Activated naive CD8-positive, alpha-beta T cell treated with anti-CD3 and anti-CD28 coated beads, Interleukin-2, amount 50 U/mL, for 16 hours (primary cell): Measurements from ENCODE around the gene TAF1C.

Source experiments
- DNase-seq: peaks from one replicate; pipeline ENCODE4 v3.0.0-alpha.2; 2020; ENCODE audit warnings: low read depth, low spot score

The TAF1C gene

DNA sequence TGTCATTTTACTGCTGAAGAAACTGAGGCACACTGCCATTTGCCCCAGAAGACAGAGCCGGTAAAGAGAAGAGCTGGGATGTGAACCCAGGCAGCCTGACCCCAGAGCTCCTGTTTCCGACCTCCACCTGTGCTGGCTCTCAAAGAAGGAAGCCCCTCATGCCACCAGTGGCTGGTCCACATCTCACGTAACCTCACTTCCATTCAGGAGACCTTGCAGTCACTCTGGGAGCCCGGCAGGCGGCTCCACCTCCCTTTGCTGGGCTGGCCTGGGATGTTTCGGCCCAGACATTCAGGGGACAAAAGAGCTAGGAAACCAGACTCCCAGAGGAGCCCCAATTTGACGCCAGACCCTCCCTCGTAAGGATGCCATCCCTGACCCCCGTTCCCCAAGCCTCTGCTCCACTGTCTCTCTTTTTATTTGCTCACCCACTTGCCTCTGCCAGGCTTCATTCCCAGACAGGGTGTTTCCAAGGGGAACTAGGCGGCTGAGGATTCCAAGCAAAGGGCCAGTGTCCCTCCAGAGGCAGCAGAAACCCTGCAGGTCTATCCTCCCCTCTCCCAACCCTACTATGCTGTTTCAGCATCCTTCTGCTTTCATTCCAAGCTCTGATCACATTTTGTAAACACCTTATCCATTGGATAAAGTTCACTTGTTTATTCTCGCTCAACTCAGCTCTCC, 2.8 kb downstream of the TAF1C start:
- DNase-seq, result no peak

- DNase-seq, result no peak
These were observed 3.3 kb downstream of the TAF1C start for GRCh38 chr16:84183572-84183875.

DNA sequence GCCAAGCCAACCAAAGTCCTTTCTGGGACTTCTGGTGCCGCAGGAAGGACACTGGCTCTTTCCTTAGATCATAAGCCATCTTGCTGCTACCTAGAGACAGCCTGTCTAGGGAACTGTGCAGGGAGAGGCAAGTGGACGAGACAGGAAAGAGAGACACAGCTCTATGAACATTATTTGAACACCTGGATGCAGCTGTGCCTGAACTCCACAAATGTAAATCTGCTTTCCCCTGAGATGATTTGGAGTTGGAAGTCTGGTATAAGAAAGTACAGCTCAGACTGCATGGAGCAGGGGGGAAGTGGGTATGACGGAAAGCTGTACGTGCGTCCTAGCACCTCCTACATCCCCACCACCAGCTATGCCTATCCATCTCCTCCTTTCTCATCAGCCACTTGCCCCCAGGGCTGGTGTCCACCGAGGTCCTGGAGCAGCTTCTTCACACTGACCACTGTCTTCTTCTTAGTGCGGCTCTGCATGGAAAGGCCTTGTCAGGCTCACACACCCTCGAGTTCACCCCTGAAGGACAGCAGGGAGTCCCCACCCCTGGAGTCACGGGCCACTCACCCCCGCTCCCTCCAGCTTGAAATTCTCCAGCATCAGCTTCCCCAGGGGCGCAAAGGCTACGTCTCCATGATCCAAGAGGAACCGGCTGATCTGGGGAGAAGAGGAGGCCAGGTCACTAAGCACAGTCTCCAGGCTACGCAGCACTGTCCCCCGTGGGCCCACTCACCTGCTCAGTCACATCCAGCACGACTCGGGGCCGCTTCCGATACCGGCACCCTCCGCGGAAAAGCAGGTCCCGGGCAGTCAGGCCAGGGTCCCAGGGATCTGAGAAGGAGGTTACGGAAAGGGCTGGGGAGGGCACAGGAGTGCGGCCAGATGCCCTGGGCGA, 3.9 kb downstream of the TAF1C start:
- no peak for DNase-seq

DNA sequence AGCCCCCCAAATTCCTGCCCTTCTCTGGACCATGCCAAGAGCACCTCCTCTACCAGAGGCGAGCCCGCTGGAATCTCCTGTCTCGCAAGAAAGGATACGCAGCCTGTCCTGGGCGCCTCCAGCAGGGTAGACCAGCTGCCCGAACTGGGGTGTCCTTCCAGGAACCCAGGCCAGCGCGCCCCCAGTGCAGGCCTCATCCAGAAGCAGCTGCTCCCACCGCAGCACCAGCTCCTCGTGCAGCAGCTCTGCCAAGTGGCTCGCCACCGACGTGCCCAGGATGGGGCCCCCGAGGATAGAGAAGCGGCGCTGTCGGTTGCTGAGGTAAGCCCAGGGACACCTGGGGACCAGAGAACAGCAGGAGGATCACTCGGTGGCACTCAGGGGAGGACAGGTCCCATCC, 4.8 kb downstream of the TAF1C start:
- no peak for DNase-seq

DNA sequence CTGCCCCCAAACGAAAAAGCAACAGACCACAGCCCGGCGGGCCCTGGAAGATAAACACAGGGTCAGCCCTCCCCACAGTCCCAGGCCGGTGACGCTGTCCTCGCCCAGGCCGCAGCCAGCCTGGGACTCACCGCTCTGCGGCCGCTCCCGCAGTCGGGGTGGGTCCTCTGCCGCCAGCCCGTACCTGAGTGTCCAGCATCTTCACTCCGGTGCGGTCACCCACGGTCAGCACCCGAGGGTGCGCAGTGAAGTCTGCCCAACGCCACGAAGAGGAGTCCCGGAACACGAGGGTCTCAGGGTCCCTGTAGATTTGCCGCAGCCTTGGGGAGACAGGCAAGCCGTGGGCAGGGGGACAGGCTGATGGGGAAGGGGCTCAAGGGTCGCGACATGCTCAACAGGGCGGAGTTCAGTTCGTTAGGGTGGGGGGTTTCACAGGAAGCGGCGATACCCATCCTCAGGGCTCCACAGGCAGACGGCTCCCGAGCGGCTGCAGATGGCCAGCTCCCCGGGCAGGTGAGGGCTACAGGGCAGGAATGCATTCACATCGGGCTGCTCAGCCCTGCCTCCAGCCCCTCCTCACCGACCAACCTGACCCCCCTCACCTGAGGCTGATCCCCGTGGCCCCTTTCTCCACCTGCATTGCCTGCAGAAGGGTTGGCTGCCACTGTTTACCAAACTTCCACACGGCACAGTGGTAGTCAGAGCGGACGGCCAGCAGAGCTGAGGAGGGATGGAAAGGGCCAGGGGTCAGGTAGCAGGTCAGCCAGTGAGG, 5.5 kb downstream of the TAF1C start:
- no peak for DNase-seq

DNA sequence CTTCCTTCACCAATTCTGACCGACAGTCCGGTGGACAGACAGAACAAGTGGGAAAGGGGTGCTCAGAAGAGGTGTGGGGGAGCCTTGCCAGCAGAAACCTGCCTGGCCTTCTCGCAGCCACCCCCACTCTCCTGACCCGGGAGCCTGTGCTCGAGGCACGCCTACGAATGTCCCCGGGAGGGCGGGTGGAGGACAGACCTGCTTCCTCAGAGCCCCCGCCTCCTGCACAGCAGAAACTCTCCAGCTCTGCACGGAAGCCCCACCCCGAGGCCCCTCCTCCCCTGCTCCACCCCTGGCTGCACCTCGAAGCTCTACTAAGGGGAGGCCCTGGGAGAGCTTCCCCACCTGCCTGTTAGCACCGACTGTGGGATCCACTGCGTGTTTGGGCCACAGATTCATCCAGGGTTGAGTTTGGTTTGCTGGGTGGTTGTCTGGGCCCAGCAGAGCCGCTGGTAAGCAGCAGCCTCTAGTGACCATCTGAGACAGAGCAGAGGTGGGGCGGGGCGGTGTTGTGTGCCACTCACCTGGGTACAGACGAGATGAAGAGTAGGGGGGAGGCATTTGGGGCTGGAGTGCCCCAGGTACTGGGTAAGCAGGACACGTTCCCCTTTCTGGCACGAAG, 6.2 kb downstream of the TAF1C start:
- DNase-seq, result no peak

DNA sequence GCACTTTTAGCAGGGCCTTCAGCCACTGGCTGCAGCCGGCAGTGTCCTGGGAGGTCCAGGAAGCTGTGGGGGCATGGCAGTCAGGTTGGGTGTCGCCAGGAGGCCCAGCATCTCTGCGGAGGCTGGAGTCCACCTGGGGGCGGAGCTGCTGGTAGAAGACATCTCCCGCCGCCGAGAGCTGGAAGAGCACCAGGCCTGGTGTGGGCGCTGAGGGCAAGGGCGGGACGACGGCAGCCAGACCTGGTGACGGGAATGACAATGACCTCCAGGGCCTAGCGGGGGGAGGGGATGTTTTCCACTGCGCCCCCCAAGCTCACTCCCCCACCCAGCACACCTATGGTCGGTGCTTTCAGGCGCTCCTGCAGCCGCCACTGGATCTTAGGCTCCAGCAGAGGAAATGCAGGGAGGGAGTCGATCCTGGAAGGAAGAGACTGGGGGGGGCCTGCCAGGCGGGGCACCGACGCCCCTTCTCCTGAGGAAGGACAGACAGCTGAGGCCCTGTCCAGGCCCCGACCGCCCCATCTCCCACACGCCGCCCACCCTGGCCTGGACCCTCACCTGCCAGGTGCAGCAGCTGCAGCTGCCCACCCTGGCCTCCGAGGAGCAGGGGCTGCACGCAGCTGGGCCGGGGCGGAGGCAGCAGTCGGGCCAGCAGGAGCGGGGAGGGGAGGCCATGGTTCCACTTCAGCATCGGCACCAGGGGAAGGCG, 7.1 kb downstream of the TAF1C start:
- no peak for DNase-seq

GRCh38 chr16:84178892-84179611, 7.8 kb downstream of the TAF1C start:
- no peak for DNase-seq

DNA sequence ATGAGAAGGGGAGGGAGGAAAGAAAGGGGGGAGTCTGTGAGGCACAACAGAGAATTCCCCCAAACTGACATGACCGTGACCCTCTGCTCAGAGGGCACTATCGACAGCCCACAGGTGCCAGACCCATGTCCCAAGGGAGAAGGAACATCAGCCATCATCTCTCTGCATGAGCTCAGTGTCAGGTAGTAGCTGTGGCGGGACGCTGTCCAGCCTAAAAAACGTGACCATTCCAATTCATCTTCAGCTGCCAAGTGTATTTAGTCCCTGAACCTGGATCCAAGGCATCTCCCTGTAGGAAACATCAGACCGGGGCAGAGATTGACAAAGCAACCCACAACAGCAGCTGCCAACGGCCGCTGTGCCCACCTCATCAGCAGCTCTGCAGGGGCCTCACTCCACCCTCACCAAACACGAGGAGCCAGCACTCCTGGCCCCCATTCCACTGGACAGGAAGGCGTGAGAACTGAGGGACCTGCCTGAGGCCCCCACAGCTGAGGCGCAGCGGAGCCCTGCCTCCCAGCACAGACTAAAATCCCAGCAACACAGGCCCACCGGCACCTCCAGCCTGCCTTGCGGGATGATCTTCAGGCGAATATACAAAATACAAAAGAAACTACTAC, 8.6 kb downstream of the TAF1C start:
- DNase-seq, result no peak

GRCh38 chr16:84177741-84178073, 9.2 kb downstream of the TAF1C start:
- no peak for DNase-seq

GRCh38 chr16:84176192-84177053, 10.4 kb downstream of the TAF1C start:
- DNase-seq, result no peak

DNA sequence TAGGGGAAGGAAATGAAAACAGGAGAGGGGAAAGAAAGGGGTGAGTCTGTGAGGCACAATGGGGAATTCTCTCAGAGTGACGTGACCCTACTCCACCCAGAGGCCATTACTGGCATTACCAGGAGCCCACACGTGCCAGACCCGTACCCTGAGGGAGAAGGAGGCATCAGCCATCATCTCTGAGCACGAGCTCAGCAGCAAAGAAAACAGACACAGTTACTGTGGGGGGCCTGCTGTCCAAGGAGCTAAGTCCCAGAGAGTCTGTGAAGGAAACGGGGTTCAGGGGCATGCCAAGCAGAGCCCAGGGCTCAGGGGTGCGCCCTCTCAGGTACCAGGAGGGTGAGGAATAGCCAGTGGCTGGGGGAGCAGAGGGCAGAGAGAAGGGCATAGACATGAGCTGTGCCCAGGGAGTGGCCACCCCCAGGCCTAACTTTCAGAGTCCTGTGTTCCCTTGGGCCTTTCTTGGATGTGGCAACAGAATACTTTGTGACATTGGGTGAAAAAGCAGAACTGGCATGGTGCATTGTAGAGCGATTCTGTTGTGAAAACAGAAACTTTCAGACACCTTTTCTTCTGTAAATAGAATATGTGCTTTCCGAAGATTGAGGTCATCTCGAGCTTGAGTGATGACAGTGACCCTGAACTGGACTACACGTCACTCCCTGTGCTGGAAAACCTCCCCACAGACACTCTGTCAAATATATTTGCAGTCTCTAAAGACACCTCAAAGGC, 11.3 kb downstream of the TAF1C start:
- no peak for DNase-seq

- DNase-seq, result no peak
These were observed 12.5 kb downstream of the TAF1C start for GRCh38 chr16:84174396-84174795.

GRCh38 chr16:84169765-84170310, 17.0 kb downstream of the TAF1C start:
- DNase-seq, result no peak

DNA sequence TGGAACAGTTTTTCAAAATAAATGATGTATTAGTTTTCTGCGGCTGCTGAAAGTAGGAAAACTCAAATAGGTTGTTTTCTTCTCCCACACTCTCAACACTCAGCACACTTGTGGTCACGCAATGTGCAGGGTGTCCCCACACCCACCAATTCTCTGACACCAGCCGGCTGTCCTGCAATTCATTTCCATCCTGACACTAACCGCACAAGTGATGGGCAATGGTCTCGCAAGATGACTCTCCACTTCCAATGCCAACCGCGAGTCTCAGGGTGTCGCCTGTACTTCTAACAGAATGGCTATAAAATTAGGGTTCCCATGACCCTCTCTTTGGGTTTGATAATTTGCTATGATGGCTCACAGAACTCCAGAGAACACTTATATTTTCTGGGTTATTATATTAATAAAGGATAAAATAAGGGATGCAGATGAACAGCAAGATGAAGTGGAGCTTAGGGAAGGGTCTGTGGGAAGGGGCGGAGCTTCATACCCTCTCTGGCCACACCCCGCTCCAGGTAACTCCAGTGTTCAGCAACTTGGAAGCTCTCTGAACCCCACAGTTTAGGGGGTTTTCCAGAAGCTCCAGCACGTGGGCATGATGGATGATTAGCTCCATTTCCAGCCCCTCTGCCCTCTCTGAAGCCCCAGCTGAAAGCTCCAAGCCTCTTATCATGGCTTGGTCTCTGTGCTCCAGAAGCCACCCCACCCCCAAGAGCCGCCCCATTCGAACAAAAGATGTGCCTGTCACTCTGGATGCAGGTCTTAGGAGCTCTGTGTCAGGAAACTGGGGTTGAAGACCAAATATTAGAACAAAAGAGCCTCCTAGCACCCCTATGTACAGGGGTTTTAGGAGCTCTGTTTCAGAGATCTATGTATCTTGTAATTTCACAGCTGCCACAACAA, 19.8 kb downstream of the TAF1C start:
- DNase-seq, result no peak

GRCh38 chr16:84165746-84166145, 21.1 kb downstream of the TAF1C start:
- DNase-seq, result no peak

DNA sequence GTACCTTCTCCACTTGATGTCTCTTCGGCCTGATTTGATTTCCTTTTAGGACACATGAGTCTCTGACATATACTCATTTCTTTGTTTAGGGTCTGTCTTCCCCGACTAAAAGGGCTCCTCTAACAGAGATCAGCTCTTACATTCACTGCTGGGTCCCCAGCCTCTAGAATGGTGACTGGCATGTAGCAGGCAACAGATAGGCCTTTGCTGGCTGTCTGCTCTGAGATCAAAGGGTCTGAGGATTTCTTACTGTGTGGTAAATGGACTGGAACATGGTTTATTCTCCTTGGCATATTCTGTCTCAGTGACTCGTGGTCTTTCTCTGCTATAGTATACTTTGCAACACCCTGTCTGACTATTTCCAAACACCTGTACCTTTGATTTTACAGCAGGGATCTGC, 25.1 kb downstream of the TAF1C start:
- no peak for DNase-seq
